Astrocyte (in vitro differentiated cells and primary cell): ENCODE data around the gene MAPK8IP3. TPM values are rescaled to one million over a fixed set of nuclear protein-coding genes. Genes with fewer than 3 reads are reported as not detected.

Experiments
- DNase-seq: peaks from one replicate; pipeline ENCODE4 v3.0.0-alpha.2; 2010; ENCODE audit warnings: low read depth
- FAIRE-seq: peaks from 2 replicates; lab custom pipeline; 2011; peaks lifted over from hg19 to GRCh38; lab: Jason Lieb, UNC
- H2AFZ ChIP-seq: 2 replicates; pipeline ENCODE4 v1.6.0; 2012; ENCODE audit warnings: low read depth, low read length, inconsistent platforms
- H3K27ac ChIP-seq: 2 replicates; pipeline ENCODE4 v1.5.1; 2011; ENCODE audit warnings: low read depth, low read length, inconsistent platforms
- H3K27me3 ChIP-seq: 2 replicates; pipeline ENCODE4 v1.6.0; 2011; ENCODE audit warnings: low read length, inconsistent platforms; ENCODE audit not compliant: insufficient read depth
- H3K36me3 ChIP-seq: 2 replicates; pipeline ENCODE4 v1.5.1; 2011; ENCODE audit warnings: low read length, inconsistent platforms; ENCODE audit not compliant: insufficient read depth
- H3K4me1 ChIP-seq: 2 replicates; pipeline ENCODE4 v1.5.1; 2011; ENCODE audit warnings: low read length, inconsistent platforms; ENCODE audit not compliant: insufficient read depth
- H3K4me2 ChIP-seq: 2 replicates; pipeline ENCODE4 v1.6.0; 2012; ENCODE audit warnings: low read length, inconsistent platforms
- H3K4me3 ChIP-seq: 2 replicates; pipeline ENCODE4 v1.5.1; 2011; ENCODE audit warnings: low read depth, mild to moderate bottlenecking, low read length, inconsistent platforms; ENCODE audit not compliant: insufficient read depth
- H3K79me2 ChIP-seq: 2 replicates; pipeline ENCODE4 v1.6.0; 2012; ENCODE audit warnings: mild to moderate bottlenecking, low read length, inconsistent platforms; ENCODE audit not compliant: insufficient read depth
- H3K9ac ChIP-seq: 2 replicates; pipeline ENCODE4 v1.6.0; 2012; ENCODE audit warnings: mild to moderate bottlenecking, low read length, inconsistent platforms
- H3K9me3 ChIP-seq: 2 replicates; pipeline ENCODE4 v1.5.1; 2012; ENCODE audit warnings: low read depth, mild to moderate bottlenecking, low read length, inconsistent platforms; ENCODE audit not compliant: insufficient read depth
- H4K20me1 ChIP-seq: 2 replicates; pipeline ENCODE4 v1.6.0; 2012; ENCODE audit warnings: low read length, inconsistent platforms; ENCODE audit not compliant: insufficient read depth
- H3K27ac Mint-ChIP-seq: one replicate; pipeline ENCODE4 v1.8.0; 2021; ENCODE audit warnings: mild to moderate bottlenecking, mixed read lengths; ENCODE audit not compliant: unreplicated experiment
- H3K27me3 Mint-ChIP-seq: one replicate; pipeline ENCODE4 v1.8.0; 2021; ENCODE audit warnings: low read depth, mixed read lengths; ENCODE audit not compliant: unreplicated experiment
- H3K36me3 Mint-ChIP-seq: one replicate; pipeline ENCODE4 v1.8.0; 2021; ENCODE audit warnings: low read depth, mixed read lengths; ENCODE audit not compliant: unreplicated experiment
- H3K4me1 Mint-ChIP-seq: one replicate; pipeline ENCODE4 v1.8.0; 2021; ENCODE audit warnings: low read depth, mixed read lengths; ENCODE audit not compliant: unreplicated experiment
- H3K4me3 Mint-ChIP-seq: one replicate; pipeline ENCODE4 v1.8.0; 2021; ENCODE audit warnings: mild to moderate bottlenecking, moderate library complexity, mixed read lengths; ENCODE audit not compliant: unreplicated experiment
- H3K9me3 Mint-ChIP-seq: one replicate; pipeline ENCODE4 v1.8.0; 2021; ENCODE audit warnings: mild to moderate bottlenecking, mixed read lengths; ENCODE audit not compliant: unreplicated experiment
- EZH2 ChIP-seq: IDR thresholded peaks from 2 replicates; pipeline ENCODE4 v1.6.1; 2012; ENCODE audit warnings: mild to moderate bottlenecking, low read length, inconsistent platforms; ENCODE audit not compliant: insufficient read depth
- total RNA-seq: library from RNA; stranded (reverse); gene quantifications from 2 replicates; pipeline ENCODE4 v1.2.1, GENCODE V29; 2021
- TF ChIP-seq, protein P1 (sequence below): IDR thresholded peaks from 2 replicates; pipeline ENCODE4 v1.5.1; 2011; ENCODE audit warnings: low read depth, mild to moderate bottlenecking, inconsistent platforms, low read length, moderate library complexity; ENCODE audit not compliant: insufficient read depth

The MAPK8IP3 gene
- total RNA-seq, 1 donor from 2014 or later: 92.4 TPM

DNA sequence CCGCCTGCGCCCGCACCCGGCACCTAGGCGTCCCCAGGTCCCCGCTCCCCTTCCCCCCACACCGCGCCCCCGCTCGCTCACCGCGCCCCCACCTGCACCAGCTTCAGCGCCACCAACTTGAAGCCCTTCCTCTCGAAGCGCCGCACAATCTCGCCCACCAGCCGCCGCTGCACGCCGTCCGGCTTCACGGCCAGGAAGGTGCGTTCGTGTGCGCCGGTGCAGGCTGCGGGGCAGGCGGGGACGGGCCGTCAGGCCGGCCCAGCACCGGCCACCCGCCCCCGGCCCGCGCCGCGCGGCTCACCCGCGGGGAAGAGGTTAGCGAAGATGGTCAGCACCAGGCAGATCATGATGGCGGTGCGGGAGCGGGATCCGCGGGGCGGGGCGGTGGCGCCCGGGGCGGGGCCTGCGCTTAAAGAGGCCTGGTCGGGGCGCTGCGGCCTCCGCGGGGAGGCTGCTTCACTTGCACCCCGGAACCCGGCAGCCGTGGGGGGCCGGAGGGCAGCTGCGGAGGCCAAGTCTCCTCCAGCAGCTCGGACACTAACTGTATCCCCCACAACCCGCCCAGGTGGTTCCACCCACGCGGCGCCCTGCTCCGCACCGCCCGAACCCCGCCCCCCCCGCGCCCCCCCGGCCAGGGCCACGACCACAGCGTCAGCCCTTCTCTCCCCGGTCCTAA is 65.3 kb downstream of the MAPK8IP3 start, which contains the start of gene NME3:
Gene NME3 (minus strand): TSS at position 356 of the 676 bp plus-strand sequence. CDS start 9 bp downstream, at position 347.
- FAIRE-seq (no peak), DNase-seq (peak; percentile 43)
- Histone ChIP-seq H3K36me3 (no peaks in the 10 kb centered on the region), H2AFZ (no peak within 1 kb of the TSS), H3K27me3 (no peaks in the 10 kb centered on the region), H3K27ac (peak within 1 kb of the TSS; percentile 38), H3K9ac (peak within 1 kb of the TSS; percentile 91), H3K4me2 (peak within 1 kb of the TSS; percentile 91), H3K4me3 (peak within 1 kb of the TSS; percentile 66), H3K9me3 (no peaks in the 10 kb centered on the region), H3K79me2 (peaks cover 39% of the 10 kb centered on the region), H4K20me1 (peaks cover 54% of the 10 kb centered on the region), H3K4me1 (peaks cover 26% of the 10 kb centered on the region)
- no peaks in the 10 kb centered on the region for H3K9me3 Mint-ChIP-seq
- no peak for TF ChIP-seq EZH2
- TF ChIP-seq, protein P1, sequence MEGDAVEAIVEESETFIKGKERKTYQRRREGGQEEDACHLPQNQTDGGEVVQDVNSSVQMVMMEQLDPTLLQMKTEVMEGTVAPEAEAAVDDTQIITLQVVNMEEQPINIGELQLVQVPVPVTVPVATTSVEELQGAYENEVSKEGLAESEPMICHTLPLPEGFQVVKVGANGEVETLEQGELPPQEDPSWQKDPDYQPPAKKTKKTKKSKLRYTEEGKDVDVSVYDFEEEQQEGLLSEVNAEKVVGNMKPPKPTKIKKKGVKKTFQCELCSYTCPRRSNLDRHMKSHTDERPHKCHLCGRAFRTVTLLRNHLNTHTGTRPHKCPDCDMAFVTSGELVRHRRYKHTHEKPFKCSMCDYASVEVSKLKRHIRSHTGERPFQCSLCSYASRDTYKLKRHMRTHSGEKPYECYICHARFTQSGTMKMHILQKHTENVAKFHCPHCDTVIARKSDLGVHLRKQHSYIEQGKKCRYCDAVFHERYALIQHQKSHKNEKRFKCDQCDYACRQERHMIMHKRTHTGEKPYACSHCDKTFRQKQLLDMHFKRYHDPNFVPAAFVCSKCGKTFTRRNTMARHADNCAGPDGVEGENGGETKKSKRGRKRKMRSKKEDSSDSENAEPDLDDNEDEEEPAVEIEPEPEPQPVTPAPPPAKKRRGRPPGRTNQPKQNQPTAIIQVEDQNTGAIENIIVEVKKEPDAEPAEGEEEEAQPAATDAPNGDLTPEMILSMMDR: no peak
- no peaks in the 10 kb centered on the region for H3K36me3 Mint-ChIP-seq
- peak within 1 kb of the TSS; percentile 91 for H3K4me3 Mint-ChIP-seq
- no peaks in the 10 kb centered on the region for H3K27me3 Mint-ChIP-seq
- peak within 1 kb of the TSS; percentile 98 for H3K27ac Mint-ChIP-seq
- H3K4me1 Mint-ChIP-seq: peaks cover 6% of the 10 kb centered on the region

DNA sequence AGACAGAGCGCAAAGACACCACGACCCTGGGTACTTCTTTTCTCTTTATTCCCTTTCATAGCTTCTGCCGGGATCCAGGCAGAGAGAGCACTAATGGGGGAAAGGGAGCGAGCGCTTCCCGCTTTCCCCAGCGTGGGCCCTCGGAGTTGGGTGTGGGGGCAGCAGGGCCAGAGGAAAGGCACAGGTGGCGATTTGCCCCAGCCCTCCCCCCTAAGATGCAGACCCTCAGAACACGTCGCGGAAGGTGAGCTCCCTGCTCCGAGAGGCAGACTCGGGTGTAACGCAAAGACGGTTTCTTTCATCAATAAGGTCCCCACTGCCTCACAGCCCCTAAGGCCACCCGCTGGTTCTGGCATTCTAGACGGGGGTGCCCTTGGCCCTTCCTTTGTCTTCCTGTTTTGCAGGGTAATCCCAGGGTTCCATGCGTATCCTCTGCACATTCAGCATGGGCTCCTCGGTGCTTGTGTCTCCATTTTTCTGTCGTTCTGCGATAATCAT is 65.9 kb downstream of the MAPK8IP3 start:
- Histone ChIP-seq H3K4me2 (peak overlapping the region; percentile 91), H3K4me3 (peak overlapping the region; percentile 66), H2AFZ (no peak overlapping the region), H3K9ac (peak overlapping the region; percentile 91), H3K27ac (peak overlapping the region; percentile 10), H3K79me2 (peaks cover 39% of the 10 kb centered on the region), H4K20me1 (peaks cover 54% of the 10 kb centered on the region), H3K4me1 (peaks cover 26% of the 10 kb centered on the region), H3K36me3 (no peaks in the 10 kb centered on the region), H3K27me3 (no peaks in the 10 kb centered on the region), H3K9me3 (no peaks in the 10 kb centered on the region)
- H3K27me3 Mint-ChIP-seq: no peaks in the 10 kb centered on the region
- peak overlapping the region; percentile 98 for H3K27ac Mint-ChIP-seq
- FAIRE-seq: no peak
- H3K9me3 Mint-ChIP-seq: no peaks in the 10 kb centered on the region
- H3K4me1 Mint-ChIP-seq: peaks cover 6% of the 10 kb centered on the region
- no peaks in the 10 kb centered on the region for H3K36me3 Mint-ChIP-seq
- DNase-seq: no peak
- peak overlapping the region; percentile 91 for H3K4me3 Mint-ChIP-seq
- TF ChIP-seq, protein P1: no peak
- no peak for TF ChIP-seq EZH2
